Gastroesophageal sphincter (tissue), 3 donors: Measurements from ENCODE around the gene TEAD2.

Experiments
- EP300 ChIP-seq: sonication (generic); formaldehyde crosslinking; IDR thresholded peaks from one replicate; pipeline ENCODE4 v1.6.1; 2017; ENCODE audit warnings: antibody characterized with exemption, mild to moderate bottlenecking
- POLR2A ChIP-seq, 2 donors: fragments of 450-650 bp; IDR thresholded peaks; one replicate each; pipeline ENCODE4 v1.6.1; 2017; ENCODE audit warnings: antibody characterized with exemption in 2 of 2, mild to moderate bottlenecking in 2 of 2, moderate library complexity in 1 of 2
- TF ChIP-seq, protein P1 (sequence below), 4 experiments: fragments of 200-600 bp in 2 of 4; fragments of 450-650 bp in 2 of 4; sonication (generic) in 1 of 4; IDR thresholded peaks; one replicate each; pipeline ENCODE4 v1.5.1; 2017 to 2019; ENCODE audit warnings: antibody characterized with exemption in 4 of 4, mild to moderate bottlenecking in 2 of 4, moderate library complexity in 2 of 4

DNA sequence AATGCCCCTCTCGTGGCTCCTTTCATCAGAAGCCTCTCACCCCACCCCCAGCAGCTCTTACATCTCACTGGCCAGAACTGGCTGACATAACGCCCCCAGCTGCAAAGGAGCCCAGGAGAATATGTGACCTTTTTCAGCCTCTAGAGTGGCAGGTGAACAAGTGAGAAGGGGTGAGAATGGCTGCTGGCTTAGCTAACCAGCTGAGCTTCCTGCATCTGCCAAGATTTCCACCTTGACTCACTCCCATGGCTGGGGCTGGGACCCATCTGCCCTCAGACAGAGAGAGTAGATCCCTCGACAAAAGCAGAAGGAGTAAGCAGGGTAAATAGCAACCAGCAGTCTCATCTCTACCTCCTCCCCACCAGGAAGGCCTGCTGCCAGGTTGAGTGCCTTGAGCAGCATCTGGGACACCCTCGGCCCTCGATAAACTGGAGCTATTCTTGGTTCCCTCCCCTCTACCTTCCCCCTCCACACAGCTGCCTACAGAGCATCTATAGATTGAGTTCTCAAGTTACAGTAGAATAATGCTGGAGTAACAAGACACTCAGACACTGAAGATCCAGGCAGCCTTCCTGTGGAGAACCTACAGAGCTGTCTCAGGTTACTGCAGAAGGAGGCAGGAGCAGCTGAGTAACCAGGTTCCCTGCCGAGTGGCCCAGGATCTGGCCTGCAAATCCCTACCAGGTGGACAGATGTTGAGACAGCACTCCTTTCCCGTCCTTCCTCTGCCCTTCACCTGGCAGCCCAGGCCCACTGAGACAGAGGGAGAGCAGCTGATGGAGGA is 41.4 kb upstream of the TEAD2 start:
- TF ChIP-seq, protein P1, sequence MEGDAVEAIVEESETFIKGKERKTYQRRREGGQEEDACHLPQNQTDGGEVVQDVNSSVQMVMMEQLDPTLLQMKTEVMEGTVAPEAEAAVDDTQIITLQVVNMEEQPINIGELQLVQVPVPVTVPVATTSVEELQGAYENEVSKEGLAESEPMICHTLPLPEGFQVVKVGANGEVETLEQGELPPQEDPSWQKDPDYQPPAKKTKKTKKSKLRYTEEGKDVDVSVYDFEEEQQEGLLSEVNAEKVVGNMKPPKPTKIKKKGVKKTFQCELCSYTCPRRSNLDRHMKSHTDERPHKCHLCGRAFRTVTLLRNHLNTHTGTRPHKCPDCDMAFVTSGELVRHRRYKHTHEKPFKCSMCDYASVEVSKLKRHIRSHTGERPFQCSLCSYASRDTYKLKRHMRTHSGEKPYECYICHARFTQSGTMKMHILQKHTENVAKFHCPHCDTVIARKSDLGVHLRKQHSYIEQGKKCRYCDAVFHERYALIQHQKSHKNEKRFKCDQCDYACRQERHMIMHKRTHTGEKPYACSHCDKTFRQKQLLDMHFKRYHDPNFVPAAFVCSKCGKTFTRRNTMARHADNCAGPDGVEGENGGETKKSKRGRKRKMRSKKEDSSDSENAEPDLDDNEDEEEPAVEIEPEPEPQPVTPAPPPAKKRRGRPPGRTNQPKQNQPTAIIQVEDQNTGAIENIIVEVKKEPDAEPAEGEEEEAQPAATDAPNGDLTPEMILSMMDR (IDR thresholded peaks at IDR 0.05), result no peak
- no peak for TF ChIP-seq EP300
- no peak for TF ChIP-seq POLR2A (IDR thresholded peaks at IDR 0.05)
